Testis (tissue), 3 donors: Measurements from ENCODE around the gene AVL9. TPM values are rescaled to one million over a fixed set of nuclear protein-coding genes. Genes with fewer than 3 reads are reported as not detected.

Experiments
- DNase-seq: peaks from one replicate; pipeline ENCODE4 v3.0.0-alpha.2; 2019
- H3K27ac ChIP-seq, 2 donors: fragments of 200-600 bp; sonication (generic); one replicate each; pipeline ENCODE4 v1.5.1; 2019
- H3K27me3 ChIP-seq: fragments of 200-600 bp; sonication (generic); one replicate; pipeline ENCODE4 v1.5.1; 2019
- H3K36me3 ChIP-seq: fragments of 200-600 bp; sonication (generic); one replicate; pipeline ENCODE4 v1.5.1; 2017; ENCODE audit warnings: low read depth; ENCODE audit errors: missing control alignments
- H3K4me1 ChIP-seq: fragments of 200-600 bp; sonication (generic); one replicate; pipeline ENCODE4 v1.5.1; 2019
- H3K4me3 ChIP-seq, 2 donors: fragments of 200-600 bp; sonication (generic); one replicate each; pipeline ENCODE4 v1.5.1; 2017 to 2019
- H3K9me3 ChIP-seq: fragments of 200-600 bp; sonication (generic); one replicate; pipeline ENCODE4 v1.5.1; 2017
- CTCF ChIP-seq, 3 experiments: fragments of 450-650 bp in 2 of 3; fragments of 200-600 bp in 1 of 3; sonication (generic) in 1 of 3; IDR thresholded peaks; one replicate each; pipeline ENCODE4 v1.5.1; 2016 to 2019; ENCODE audit warnings: antibody characterized with exemption in 3 of 3, mild to moderate bottlenecking in 2 of 3, moderate library complexity in 1 of 3
- POLR2A ChIP-seq: fragments of 450-650 bp; IDR thresholded peaks from one replicate; pipeline ENCODE4 v1.6.1; 2017; ENCODE audit warnings: antibody characterized with exemption, mild to moderate bottlenecking, moderate library complexity
- WGBS, 2 donors: methylation state at CpG; one replicate each; pipeline ENCODE4 v1.1.5; 2018; 5-methylcytosine and 5-hydroxymethylcytosine counted together
- intact Hi-C: fragments of 100-400 bp; cut with DNase I; formaldehyde crosslinking; loops from one replicate; pipeline ENCODE4 v1.15.1; 2023; ENCODE audit warnings: low total_unique reads
- polyA plus RNA-seq: library from polyadenylated mRNA; stranded (reverse); fragments of 350-450 nt; fragmentation: Illumina TruSeq; extraction: RNeasy Lipid Tissue Mini Kit (QIAGEN cat#74804); gene quantifications from one replicate; pipeline ENCODE4 v1.2.3, GENCODE V29; 2014; ENCODE audit warnings: low read depth, low replicate concordance; ENCODE audit not compliant: insufficient read depth
- total RNA-seq, 2 donors: library from RNA; depleted of rRNA; stranded (reverse); fragments of >200 nt; gene quantifications; one replicate each; pipeline ENCODE4 v1.2.3, GENCODE V29; 2016

Gene AVL9
- total and polyA plus RNA-seq, 3 donors from 2014 or later, result 27.5 to 49.1 (median 46.8) TPM

GRCh38 chr7:32564542-32564941 is 69.3 kb downstream of the AVL9 start:
- Histone ChIP-seq H3K4me3 (no peak overlapping the region), H3K36me3 (no peaks in the 10 kb centered on the region), H3K9me3 (no peaks in the 10 kb centered on the region), H3K4me1 (no peaks in the 10 kb centered on the region), H3K27me3 (no peaks in the 10 kb centered on the region), H3K27ac (peak overlapping the region in 1 of 2 donors; percentile 10)
- no peak for TF ChIP-seq POLR2A
- no peak for TF ChIP-seq CTCF (IDR thresholded peaks at IDR 0.05)
- DNase-seq, result no peak
- intact Hi-C loops, result no loop called here
- 44 to 47% methylated on average over 2 of the region's 3 CpGs for WGBS, 2 donors

- no peak overlapping the region for H3K27ac ChIP-seq
- intact Hi-C loops, result no loop called here
- TF ChIP-seq POLR2A (no peak), CTCF (IDR thresholded peaks at IDR 0.05) (no peak)
- H3K27me3 ChIP-seq, result no peaks in the 10 kb centered on the region
- 87 to 88% methylated on average over 8 of the region's 8 CpGs for WGBS, 2 donors
- DNase-seq, result no peak
- H3K9me3 ChIP-seq, result no peaks in the 10 kb centered on the region
- H3K4me3 ChIP-seq, result no peak overlapping the region
- H3K36me3 ChIP-seq, result no peaks in the 10 kb centered on the region
- no peaks in the 10 kb centered on the region for H3K4me1 ChIP-seq
Observed at GRCh38 chr7:32569388-32570289, 74.3 kb downstream of the AVL9 start.

GRCh38 chr7:32573110-32573687 is 77.9 kb downstream of the AVL9 start:
- Histone ChIP-seq H3K9me3 (no peaks in the 10 kb centered on the region), H3K4me3 (no peak overlapping the region), H3K27me3 (no peaks in the 10 kb centered on the region), H3K36me3 (no peaks in the 10 kb centered on the region), H3K27ac (no peak overlapping the region), H3K4me1 (no peaks in the 10 kb centered on the region)
- TF ChIP-seq CTCF (IDR thresholded peaks at IDR 0.05) (no peak), POLR2A (no peak)
- WGBS, 2 donors, result 90 to 93% methylated on average over 12 of the region's 12 CpGs
- DNase-seq, result no peak
- intact Hi-C loops, result no loop called here

- Histone ChIP-seq H3K27me3 (no peaks in the 10 kb centered on the region), H3K4me3 (no peak overlapping the region), H3K4me1 (no peaks in the 10 kb centered on the region), H3K9me3 (no peaks in the 10 kb centered on the region), H3K27ac (no peak overlapping the region), H3K36me3 (no peaks in the 10 kb centered on the region)
- intact Hi-C loops, result no loop called here
- TF ChIP-seq CTCF (IDR thresholded peaks at IDR 0.05) (no peak), POLR2A (no peak)
- DNase-seq, result no peak
- 67 to 86% methylated on average over 1 of the region's 1 CpG for WGBS, 2 donors
Observed at GRCh38 chr7:32574626-32575025, 79.3 kb downstream of the AVL9 start.
